Sigmoid colon (tissue), 4 donors: ENCODE measurements around the gene PFDN4.

Source experiments
- POLR2A ChIP-seq, 2 donors: fragments of 450-650 bp; IDR thresholded peaks; one replicate each; pipeline ENCODE4 v1.6.1; 2016; ENCODE audit warnings: antibody characterized with exemption in 2 of 2, mild to moderate bottlenecking in 2 of 2, moderate library complexity in 2 of 2
- POLR2AphosphoS5 ChIP-seq, 4 donors: sonication (generic); formaldehyde crosslinking; IDR thresholded peaks; one replicate each; pipeline ENCODE4 v1.6.1; 2017; ENCODE audit warnings: antibody characterized with exemption in 4 of 4

- TF ChIP-seq POLR2A (IDR thresholded peaks at IDR 0.05): no peak
- no peak for TF ChIP-seq POLR2AphosphoS5 (IDR thresholded peaks at IDR 0.05)
Measured at GRCh38 chr20:54218470-54218869, 10.6 kb downstream of the PFDN4 start.
